Tibial nerve (tissue), 3 donors: ENCODE measurements around the gene LSP1.

Experiments used
- CTCF ChIP-seq, 5 experiments: fragments of 200-600 bp in 3 of 5; fragments of 450-650 bp in 2 of 5; sonication (generic) in 3 of 5; IDR thresholded peaks; one replicate each; pipeline ENCODE4 v1.5.1; 2016 to 2019; ENCODE audit warnings: antibody characterized with exemption in 5 of 5, mild to moderate bottlenecking in 3 of 5, moderate library complexity in 2 of 5
- POLR2A ChIP-seq, 2 donors: fragments of 450-650 bp; IDR thresholded peaks; one replicate each; pipeline ENCODE4 v1.6.1; 2017; ENCODE audit warnings: antibody characterized with exemption in 2 of 2, mild to moderate bottlenecking in 2 of 2, moderate library complexity in 2 of 2

- TF ChIP-seq POLR2A (IDR thresholded peaks at IDR 0.05) (no peak), CTCF (IDR thresholded peaks at IDR 0.05) (no peak)
These were observed 71.9 kb downstream of the LSP1 start for GRCh38 chr11:1924646-1925372.
